ENCODE data around the gene ADCYAP1R1.

Gene ADCYAP1R1

GRCh38 chr7:31114593-31115343 is 62.7 kb downstream of the ADCYAP1R1 start:
- Histone ChIP-seq H3K9me2 (replicated peaks; ENCODE audit: low read depth, low read length) (no peaks in the 10 kb centered on the region), H2AFZ (ENCODE audit: low read length) (no peak overlapping the region), H3K4me3 (ENCODE audit: low read length, poor library complexity, severe bottlenecking) (no peak overlapping the region), H3K9me3 (ENCODE audit: insufficient read depth, low read depth, low read length) (no peaks in the 10 kb centered on the region), H3K4me1 (ENCODE audit: insufficient read depth, low read length, poor library complexity, severe bottlenecking) (no peaks in the 10 kb centered on the region), H3K9ac (ENCODE audit: low read depth, low read length, poor library complexity, severe bottlenecking) (no peak overlapping the region), H3K79me2 (ENCODE audit: insufficient read depth, low read length) (no peaks in the 10 kb centered on the region), H3F3A (ENCODE audit: low read depth) (no peaks in the 10 kb centered on the region), H3K27me3 (ENCODE audit: insufficient read depth, low read length, poor library complexity, severe bottlenecking) (no peaks in the 10 kb centered on the region), H3K36me3 (ENCODE audit: insufficient read depth, low read length) (no peaks in the 10 kb centered on the region), H4K20me1 (ENCODE audit: insufficient read depth, low read length, poor library complexity, severe bottlenecking) (no peaks in the 10 kb centered on the region), H3K4me2 (ENCODE audit: low read depth, low read length, poor library complexity, severe bottlenecking) (no peak overlapping the region)
- no peak for TF ChIP-seq EZH2phosphoT487 (IDR thresholded peaks at IDR 0.05; ENCODE audit: borderline replicate concordance)
- no peak for TF ChIP-seq CTCF (conservative IDR thresholded peaks at IDR 0.05; ENCODE audit: low read length)

- Histone ChIP-seq H3F3A (ENCODE audit: low read depth) (no peaks in the 10 kb centered on the region), H3K27me3 (ENCODE audit: insufficient read depth, low read length, poor library complexity, severe bottlenecking) (no peaks in the 10 kb centered on the region), H4K20me1 (ENCODE audit: insufficient read depth, low read length, poor library complexity, severe bottlenecking) (no peaks in the 10 kb centered on the region), H3K79me2 (ENCODE audit: insufficient read depth, low read length) (no peaks in the 10 kb centered on the region), H3K4me1 (ENCODE audit: insufficient read depth, low read length, poor library complexity, severe bottlenecking) (no peaks in the 10 kb centered on the region), H3K9me3 (ENCODE audit: insufficient read depth, low read depth, low read length) (no peaks in the 10 kb centered on the region), H3K4me2 (ENCODE audit: low read depth, low read length, poor library complexity, severe bottlenecking) (no peak overlapping the region), H3K9me2 (replicated peaks; ENCODE audit: low read depth, low read length) (no peaks in the 10 kb centered on the region), H2AFZ (ENCODE audit: low read length) (no peak overlapping the region), H3K4me3 (ENCODE audit: low read length, poor library complexity, severe bottlenecking) (no peak overlapping the region), H3K36me3 (ENCODE audit: insufficient read depth, low read length) (no peaks in the 10 kb centered on the region), H3K9ac (ENCODE audit: low read depth, low read length, poor library complexity, severe bottlenecking) (no peak overlapping the region)
- TF ChIP-seq EZH2phosphoT487 (IDR thresholded peaks at IDR 0.05; ENCODE audit: borderline replicate concordance) (no peak), CTCF (conservative IDR thresholded peaks at IDR 0.05; ENCODE audit: low read length) (no peak)
Observed at GRCh38 chr7:31116615-31117014, 64.5 kb downstream of the ADCYAP1R1 start.

- Histone ChIP-seq H2AFZ (ENCODE audit: low read length) (no peak overlapping the region), H3F3A (ENCODE audit: low read depth) (no peaks in the 10 kb centered on the region), H3K79me2 (ENCODE audit: insufficient read depth, low read length) (no peaks in the 10 kb centered on the region), H3K4me2 (ENCODE audit: low read depth, low read length, poor library complexity, severe bottlenecking) (no peak overlapping the region), H3K4me1 (ENCODE audit: insufficient read depth, low read length, poor library complexity, severe bottlenecking) (no peaks in the 10 kb centered on the region), H3K9ac (ENCODE audit: low read depth, low read length, poor library complexity, severe bottlenecking) (no peak overlapping the region), H3K9me3 (ENCODE audit: insufficient read depth, low read depth, low read length) (no peaks in the 10 kb centered on the region), H3K36me3 (ENCODE audit: insufficient read depth, low read length) (no peaks in the 10 kb centered on the region), H3K9me2 (replicated peaks; ENCODE audit: low read depth, low read length) (no peaks in the 10 kb centered on the region), H3K4me3 (ENCODE audit: low read length, poor library complexity, severe bottlenecking) (no peak overlapping the region), H4K20me1 (ENCODE audit: insufficient read depth, low read length, poor library complexity, severe bottlenecking) (no peaks in the 10 kb centered on the region), H3K27me3 (ENCODE audit: insufficient read depth, low read length, poor library complexity, severe bottlenecking) (no peaks in the 10 kb centered on the region)
- no peak for TF ChIP-seq EZH2phosphoT487 (IDR thresholded peaks at IDR 0.05; ENCODE audit: borderline replicate concordance)
- no peak for TF ChIP-seq CTCF (conservative IDR thresholded peaks at IDR 0.05; ENCODE audit: low read length)
Observed at GRCh38 chr7:31119249-31119648, 67.1 kb downstream of the ADCYAP1R1 start.
